ENCODE measurements around the gene ELMO3. TPM values are rescaled to one million over a fixed set of nuclear protein-coding genes. Genes with fewer than 3 reads are reported as not detected.

Gene ELMO3
- total and polyA plus RNA-seq, 4 donors = 6.5 to 22.5 (median 15.5) TPM

GRCh38 chr16:67233596-67233995, 34.7 kb downstream of the ELMO3 start:
- H3K9me3 ChIP-seq (ENCODE audit: control insufficient read depth in 4 of 4, insufficient read depth in 3 of 4, low read length in 3 of 4) = no peaks in the 10 kb centered on the region
- H3K4me1 ChIP-seq (ENCODE audit: control insufficient read depth in 5 of 5, insufficient read depth in 5 of 5, low read length in 5 of 5) = peaks cover 0 to 1% (median 0%) of the 10 kb centered on the region in 5 donors
- H3K27ac ChIP-seq (ENCODE audit: low read depth in 1 of 2, low read length in 1 of 2) = no peak overlapping the region
- no peak for DNase-seq
- 80 to 82% methylated on average over 7 of the region's 7 CpGs for WGBS, 2 donors
- no peak overlapping the region for H3K4me3 ChIP-seq
- TF ChIP-seq CTCF (IDR thresholded peaks at IDR 0.05; ENCODE audit: control extremely low read depth, extremely low read depth) = no peak
- no peaks in the 10 kb centered on the region for H3K27me3 ChIP-seq (ENCODE audit: control insufficient read depth in 3 of 3, insufficient read depth in 3 of 3, low read length in 2 of 3)
- no peak overlapping the region for H3K9ac ChIP-seq (ENCODE audit: insufficient read depth in 1 of 2, low read length in 2 of 2)
- no peak for ATAC-seq (ENCODE audit: insufficient read depth, low FRiP score)
- H3K36me3 ChIP-seq (ENCODE audit: control insufficient read depth in 4 of 4, insufficient read depth in 4 of 4, low read length in 4 of 4) = peaks cover 11 to 85% (median 69%) of the 10 kb centered on the region in 4 donors

GRCh38 chr16:67234180-67234597, 35.3 kb downstream of the ELMO3 start:
- no peak for DNase-seq

GRCh38 chr16:67235816-67236562, 37.1 kb downstream of the ELMO3 start:
- no peaks in the 10 kb centered on the region for H3K9me3 ChIP-seq (ENCODE audit: control insufficient read depth in 4 of 4, insufficient read depth in 3 of 4, low read length in 3 of 4)
- peaks cover 6 to 10% (median 7%) of the 10 kb centered on the region in 5 donors for H3K4me1 ChIP-seq (ENCODE audit: control insufficient read depth in 5 of 5, insufficient read depth in 5 of 5, low read length in 5 of 5)
- H3K4me3 ChIP-seq = no peak overlapping the region
- peaks cover 3 to 68% (median 64%) of the 10 kb centered on the region in 4 donors for H3K36me3 ChIP-seq (ENCODE audit: control insufficient read depth in 4 of 4, insufficient read depth in 4 of 4, low read length in 4 of 4)
- no peak overlapping the region for H3K9ac ChIP-seq (ENCODE audit: insufficient read depth in 1 of 2, low read length in 2 of 2)
- no peak for DNase-seq
- H3K27me3 ChIP-seq (ENCODE audit: control insufficient read depth in 3 of 3, insufficient read depth in 3 of 3, low read length in 2 of 3) = no peaks in the 10 kb centered on the region
- 82 to 85% methylated on average over 17 of the region's 17 CpGs for WGBS, 2 donors
- no peak overlapping the region for H3K27ac ChIP-seq (ENCODE audit: low read depth in 1 of 2, low read length in 1 of 2)
- TF ChIP-seq CTCF (IDR thresholded peaks at IDR 0.05; ENCODE audit: control extremely low read depth, extremely low read depth) = no peak
- no peak for ATAC-seq (ENCODE audit: insufficient read depth, low FRiP score)

More at GRCh38 chr16:67234180-67234597, 35.3 kb downstream of the ELMO3 start:
- H3K36me3 ChIP-seq (ENCODE audit: control insufficient read depth in 4 of 4, insufficient read depth in 4 of 4, low read length in 4 of 4) = peaks cover 7 to 84% (median 71%) of the 10 kb centered on the region in 4 donors
- H3K4me3 ChIP-seq = no peak overlapping the region
- H3K9ac ChIP-seq (ENCODE audit: insufficient read depth in 1 of 2, low read length in 2 of 2) = no peak overlapping the region
- H3K9me3 ChIP-seq (ENCODE audit: control insufficient read depth in 4 of 4, insufficient read depth in 3 of 4, low read length in 3 of 4) = no peaks in the 10 kb centered on the region
- no peaks in the 10 kb centered on the region for H3K27me3 ChIP-seq (ENCODE audit: control insufficient read depth in 3 of 3, insufficient read depth in 3 of 3, low read length in 2 of 3)
- 95 to 96% methylated on average over 10 of the region's 10 CpGs for WGBS, 2 donors
- H3K4me1 ChIP-seq (ENCODE audit: control insufficient read depth in 5 of 5, insufficient read depth in 5 of 5, low read length in 5 of 5) = peaks cover 0 to 2% (median 0%) of the 10 kb centered on the region in 5 donors
- H3K27ac ChIP-seq (ENCODE audit: low read depth in 1 of 2, low read length in 1 of 2) = no peak overlapping the region
- TF ChIP-seq CTCF (IDR thresholded peaks at IDR 0.05; ENCODE audit: control extremely low read depth, extremely low read depth) = no peak
- ATAC-seq (ENCODE audit: insufficient read depth, low FRiP score) = no peak

All from lung (tissue), 12 donors.